GM12873 (cell line): Measurements from ENCODE around the gene FBLIM1.

Source experiments
- CTCF ChIP-seq: IDR thresholded peaks from 2 replicates; pipeline ENCODE4 v1.5.1; 2012; ENCODE audit warnings: low read depth, mild to moderate bottlenecking, moderate library complexity, low read length, control low read depth; ENCODE audit not compliant: insufficient read depth; ENCODE audit errors: missing control alignments

The FBLIM1 gene

GRCh38 chr1:15799004-15799867 is 40.6 kb downstream of the FBLIM1 start:
- no peak for TF ChIP-seq CTCF

GRCh38 chr1:15799928-15800835 is 41.6 kb downstream of the FBLIM1 start:
- no peak for TF ChIP-seq CTCF

GRCh38 chr1:15802234-15802965 is 43.8 kb downstream of the FBLIM1 start:
- TF ChIP-seq CTCF: no peak

- TF ChIP-seq CTCF: peak; percentile 53
These were observed 44.8 kb downstream of the FBLIM1 start for GRCh38 chr1:15803380-15803779.

- no peak for TF ChIP-seq CTCF
These were observed 45.5 kb downstream of the FBLIM1 start for GRCh38 chr1:15804060-15804459.

GRCh38 chr1:15807121-15807520 is 48.5 kb downstream of the FBLIM1 start:
- no peak for TF ChIP-seq CTCF
